ENCODE measurements around the gene GTF3C2.
"Not testable (repeated sequence)": the region's sequence is repeated elsewhere in the genome, so short reads cannot be mapped to it uniquely, and the experiment has no call there.

The GTF3C2 gene

GRCh38 chr2:27320958-27321543 is 35.5 kb downstream of the GTF3C2 start:
- no peak for DNase-seq (ENCODE audit: low read depth in 2 of 2)

- not testable (repeated sequence) for DNase-seq (ENCODE audit: low read depth in 2 of 2)
These were observed 36.7 kb downstream of the GTF3C2 start for GRCh38 chr2:27319839-27320238.

- DNase-seq (ENCODE audit: low read depth in 2 of 2), result no peak
These were observed 39.7 kb downstream of the GTF3C2 start for GRCh38 chr2:27316655-27317412.

DNA sequence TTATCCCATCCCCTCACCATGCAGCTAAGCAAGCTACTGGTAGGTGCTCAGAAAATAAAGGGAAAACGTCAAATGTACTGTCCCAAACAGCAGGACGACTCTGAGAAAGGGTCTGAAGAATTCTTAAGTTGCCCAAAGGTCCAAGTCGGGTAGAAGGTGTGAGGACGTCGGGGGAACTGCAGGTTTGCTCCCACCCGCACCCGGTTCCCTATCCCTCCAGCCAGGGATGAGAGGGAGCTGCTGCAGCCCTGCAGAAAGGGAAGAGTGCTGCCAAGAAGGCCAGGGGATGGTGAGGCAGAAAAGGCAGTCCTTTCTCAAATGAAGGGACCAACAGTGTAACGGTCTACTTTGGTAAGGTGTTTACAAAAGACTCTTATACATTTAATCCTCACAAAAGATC is 41.4 kb downstream of the GTF3C2 start:
- DNase-seq (ENCODE audit: low read depth in 2 of 2), result no peak

- DNase-seq (ENCODE audit: low read depth in 2 of 2), result no peak
These were observed 41.9 kb downstream of the GTF3C2 start for GRCh38 chr2:27314709-27315108.

DNA sequence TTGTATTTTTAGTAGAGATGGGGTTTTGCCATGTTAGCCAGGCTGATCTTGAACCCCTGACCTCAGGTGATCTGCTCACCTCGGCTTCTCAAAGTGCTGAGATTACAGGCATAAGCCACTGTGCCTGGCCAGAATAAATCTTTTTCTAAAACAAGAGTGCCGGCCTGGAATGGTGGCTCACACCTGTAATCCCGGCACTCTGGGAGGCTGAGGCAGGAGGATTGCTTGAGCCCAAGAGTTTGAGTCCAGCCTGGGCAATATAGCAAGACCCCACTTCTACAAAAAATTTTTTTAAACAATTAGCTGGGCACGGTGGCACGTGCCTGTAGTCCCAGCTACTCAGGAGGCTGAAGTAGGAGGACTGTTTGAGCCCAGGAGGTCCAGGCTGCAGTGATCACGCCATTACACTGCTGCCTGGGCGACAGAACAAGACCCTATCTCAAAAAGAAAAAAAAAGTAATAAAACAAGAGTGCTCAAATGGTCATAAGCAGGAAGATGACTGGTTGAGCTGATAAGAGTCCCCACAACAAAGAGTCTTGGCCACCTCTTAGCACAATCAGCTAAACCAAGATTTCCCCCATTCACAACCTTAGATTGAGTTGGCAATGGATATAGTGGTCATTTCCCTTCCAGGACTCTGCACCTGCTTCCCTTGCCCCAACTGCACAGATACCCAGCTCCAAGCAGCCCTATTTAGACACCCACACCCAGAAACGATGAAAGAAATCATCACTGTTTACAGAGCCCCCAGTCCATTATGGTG is 42.5 kb downstream of the GTF3C2 start:
- DNase-seq (ENCODE audit: low read depth in 2 of 2), result no peak

DNA sequence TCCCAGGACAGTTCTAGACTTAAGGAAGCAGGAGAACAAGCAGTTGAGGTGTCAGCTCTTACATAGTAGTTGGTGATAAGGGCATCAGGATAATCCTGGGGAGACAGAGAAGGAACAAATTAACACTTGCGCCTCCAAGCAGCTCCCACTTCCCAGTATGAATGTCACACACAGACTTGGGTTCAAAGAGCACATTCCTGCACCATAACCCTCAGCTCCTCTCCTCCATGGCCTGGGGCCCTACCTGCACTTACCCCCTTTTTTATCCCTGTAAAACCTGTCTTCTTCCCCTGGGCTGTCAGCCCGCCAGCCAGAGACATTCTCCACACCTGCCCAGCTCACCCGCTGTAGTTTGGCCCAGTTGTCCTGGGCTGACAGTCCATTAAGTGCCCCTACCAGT is 44.4 kb downstream of the GTF3C2 start:
- DNase-seq (ENCODE audit: low read depth in 2 of 2), result no peak

DNA sequence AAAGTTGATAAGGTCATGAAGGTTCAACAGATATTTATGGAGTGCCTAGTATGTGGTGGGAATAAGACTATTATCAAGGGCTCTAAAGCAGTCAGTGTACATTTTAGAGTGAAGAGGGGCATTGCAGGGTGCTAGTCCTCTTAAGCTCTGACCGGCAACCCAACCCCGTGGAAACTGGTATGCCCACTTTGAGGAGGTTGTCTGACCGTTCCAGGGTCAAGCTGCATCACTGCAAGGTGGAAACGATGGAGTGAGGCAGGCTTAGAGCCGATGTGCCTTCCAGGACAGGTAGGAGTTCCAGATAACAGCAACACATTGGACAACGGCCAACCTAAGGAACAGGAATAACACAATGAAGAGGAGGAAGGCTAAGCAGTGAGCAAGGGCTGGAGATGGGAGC is 46.9 kb downstream of the GTF3C2 start:
- no peak for DNase-seq (ENCODE audit: low read depth in 2 of 2)

DNA sequence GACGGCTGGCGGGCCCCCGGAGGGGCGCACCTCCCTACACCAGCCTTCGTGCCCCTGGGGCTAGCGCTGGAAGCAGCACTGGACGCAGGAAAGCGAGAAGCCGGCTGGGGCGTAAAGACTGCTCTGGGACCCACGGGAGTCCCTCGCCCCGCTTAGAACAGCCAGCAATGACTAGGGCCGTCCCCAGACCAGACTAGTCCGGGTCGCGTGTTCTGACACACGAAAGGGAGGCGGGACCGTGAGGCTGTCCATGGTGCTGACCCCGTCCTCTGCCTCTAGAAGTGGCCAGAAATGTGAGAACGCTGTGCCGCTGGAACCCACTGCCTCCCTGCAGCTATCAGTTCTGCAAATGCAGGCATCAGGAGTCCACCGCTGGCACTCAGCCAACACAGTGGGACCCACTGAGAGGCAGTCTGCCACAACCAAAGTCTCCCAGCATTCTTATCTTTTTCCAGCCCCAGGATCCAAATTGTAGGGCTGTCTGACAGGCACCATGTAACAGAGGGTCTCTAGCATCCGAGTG is 48.1 kb downstream of the GTF3C2 start, which contains the start of gene UCN:
Gene UCN, minus strand, starts transcription at position 87 of the 523 bp plus-strand sequence. CDS start 550 bp downstream, outside the sequence.
- no peak for DNase-seq (ENCODE audit: low read depth in 2 of 2)

DNA sequence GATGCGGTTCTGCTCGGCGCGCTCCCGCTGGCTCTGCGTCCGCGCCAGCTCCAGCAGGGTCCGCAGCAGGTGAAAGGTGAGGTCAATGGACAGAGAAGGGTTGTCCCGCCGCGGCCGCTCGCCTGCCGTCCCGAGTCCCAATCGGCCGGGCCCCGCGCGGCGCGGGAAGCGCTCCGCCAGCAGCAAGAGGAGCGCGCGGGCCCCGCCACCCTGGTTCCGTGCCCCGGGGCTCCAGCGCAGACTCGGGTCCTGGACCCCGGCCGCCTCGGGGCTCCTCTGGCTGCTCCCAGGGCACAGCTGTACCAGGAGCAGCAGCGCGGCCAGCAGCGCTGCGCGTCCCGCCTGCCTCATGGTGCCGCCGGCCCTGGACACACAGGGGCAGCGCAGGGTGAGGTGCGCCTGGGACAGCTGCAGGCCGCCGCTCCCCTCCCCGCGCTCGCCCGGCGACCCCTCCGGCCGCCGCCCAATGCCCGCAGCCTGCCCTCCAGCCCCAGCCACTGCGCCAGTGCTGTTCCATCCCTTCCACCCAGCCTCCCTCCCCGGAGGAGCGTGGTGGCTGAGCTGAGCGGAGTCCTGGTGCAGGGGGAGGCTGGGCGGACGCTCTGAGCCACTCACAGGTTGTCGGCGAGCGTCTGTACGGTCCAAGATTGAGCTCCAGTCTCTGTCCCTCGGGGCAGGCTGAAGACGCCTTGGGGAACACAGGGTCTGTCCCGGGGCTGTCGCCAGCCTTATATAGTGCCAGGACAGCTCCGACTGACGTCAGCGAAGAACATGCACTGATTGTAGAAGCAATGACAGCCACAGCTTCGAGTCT is 48.8 kb downstream of the GTF3C2 start:
- no peak for DNase-seq (ENCODE audit: low read depth in 2 of 2)

DNA sequence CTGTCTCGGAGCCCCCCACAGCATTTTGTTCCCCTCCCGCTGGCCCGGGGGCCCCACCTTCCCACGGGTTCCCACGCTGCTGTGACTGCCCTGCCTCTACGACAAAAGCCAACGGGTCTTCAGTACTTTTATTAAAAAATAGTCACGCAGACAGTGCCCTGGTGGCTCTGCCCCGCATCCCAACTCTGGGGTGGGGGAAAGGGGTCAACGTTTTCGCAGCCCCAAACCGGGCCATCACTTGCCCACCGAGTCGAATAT is 49.3 kb downstream of the GTF3C2 start:
- no peak for DNase-seq (ENCODE audit: low read depth in 2 of 2)

DNA sequence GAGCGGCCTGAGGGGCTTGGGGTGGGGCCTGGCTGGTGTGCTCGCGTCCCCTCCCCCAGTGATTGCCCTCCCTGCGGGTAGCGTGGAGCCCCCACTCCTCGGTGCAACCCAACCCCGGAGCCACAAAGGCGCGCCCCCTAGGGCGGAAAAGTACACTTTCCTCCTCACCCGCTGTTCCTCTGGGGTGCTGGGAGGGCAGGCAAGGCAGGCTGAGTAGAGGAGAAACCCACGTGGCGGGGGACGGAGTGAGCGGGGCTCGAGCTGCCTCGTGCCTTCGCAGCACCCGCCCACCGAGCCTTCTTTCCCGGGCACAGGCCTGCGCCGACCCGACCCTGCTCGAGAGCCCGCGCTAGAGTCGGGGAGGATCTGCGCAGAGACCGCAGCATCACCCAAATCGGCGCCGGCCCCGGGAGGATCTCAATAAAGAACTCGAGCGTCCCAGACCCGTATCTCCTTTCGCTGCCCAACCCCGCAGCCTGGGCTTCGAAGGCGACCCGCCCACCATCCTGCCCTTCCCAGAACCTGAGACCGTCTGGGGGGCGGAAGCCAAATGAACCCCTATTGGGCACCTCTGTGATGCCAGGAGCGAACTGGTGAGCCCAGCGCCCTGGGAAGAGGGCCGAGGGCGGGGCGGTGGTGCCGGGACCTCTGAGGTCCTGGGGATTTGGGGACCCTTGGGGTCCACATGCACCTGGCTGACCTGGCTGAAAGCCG is 49.8 kb downstream of the GTF3C2 start:
- no peak for DNase-seq (ENCODE audit: low read depth in 2 of 2)

DNA sequence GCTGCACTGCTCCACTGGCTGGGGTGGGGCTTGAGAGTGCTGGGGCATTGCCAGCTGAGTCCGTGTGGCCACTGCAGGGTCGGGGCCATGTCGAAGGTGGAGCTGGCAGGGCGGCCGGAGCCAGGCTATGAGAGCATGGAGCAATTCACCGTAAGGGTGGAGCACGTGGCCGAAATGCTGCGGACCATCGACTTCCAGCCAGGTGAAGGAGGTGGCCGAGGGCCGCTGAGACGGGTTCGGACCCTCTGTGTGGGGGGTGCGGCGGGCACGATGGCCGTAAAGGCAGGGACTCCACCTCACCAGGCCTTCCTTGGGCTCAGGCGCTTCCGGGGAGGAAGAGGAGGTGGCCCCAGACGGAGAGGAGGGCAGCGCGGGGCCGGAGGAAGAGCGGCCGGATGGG is 50.4 kb downstream of the GTF3C2 start:
- no peak for DNase-seq (ENCODE audit: low read depth in 2 of 2)

GRCh38 chr2:27305516-27305915 is 51.0 kb downstream of the GTF3C2 start:
- DNase-seq (ENCODE audit: low read depth in 2 of 2), result no peak

DNA sequence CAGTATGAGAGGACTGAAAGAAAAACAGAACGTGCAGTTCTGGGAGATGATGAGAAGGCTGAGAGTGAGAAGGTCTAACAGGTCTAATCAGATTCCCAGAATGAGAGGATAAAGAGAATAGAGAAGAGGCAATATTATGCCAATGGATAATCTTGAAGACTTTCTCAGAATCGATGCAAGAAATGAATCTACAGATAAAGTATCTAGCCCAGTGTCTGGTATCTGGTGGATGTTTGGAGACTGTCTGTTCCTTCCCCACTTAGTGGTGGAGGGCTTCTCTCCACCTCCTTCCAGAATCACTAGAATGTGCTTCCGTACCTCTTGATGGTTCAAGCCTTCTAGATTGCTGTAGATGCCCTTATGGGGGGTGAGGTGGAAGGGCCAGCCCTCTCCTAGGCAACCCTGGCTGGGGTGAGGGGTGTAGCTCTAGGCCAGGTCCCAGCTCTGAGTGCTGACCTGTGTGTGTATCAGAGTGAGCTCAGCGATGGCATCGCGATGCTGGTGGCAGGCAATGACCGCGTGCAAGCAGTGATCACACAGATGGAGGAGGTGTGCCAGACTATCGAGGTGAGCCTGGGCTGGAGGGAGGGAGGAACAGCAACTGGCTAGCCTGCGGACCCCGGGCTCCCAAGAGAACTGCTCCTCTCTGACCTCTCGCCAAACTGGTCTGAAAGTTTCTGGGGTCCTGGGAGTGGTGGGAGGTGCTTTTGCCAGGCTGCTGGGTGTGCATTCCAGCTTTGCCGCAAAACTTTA is 51.9 kb downstream of the GTF3C2 start:
- no peak for DNase-seq (ENCODE audit: low read depth in 2 of 2)

- DNase-seq (ENCODE audit: low read depth in 2 of 2), result no peak
These were observed 53.2 kb downstream of the GTF3C2 start for GRCh38 chr2:27303093-27304025.

GRCh38 chr2:27300606-27301005 is 56.0 kb downstream of the GTF3C2 start:
- DNase-seq (ENCODE audit: low read depth in 2 of 2), result not testable (repeated sequence)

DNA sequence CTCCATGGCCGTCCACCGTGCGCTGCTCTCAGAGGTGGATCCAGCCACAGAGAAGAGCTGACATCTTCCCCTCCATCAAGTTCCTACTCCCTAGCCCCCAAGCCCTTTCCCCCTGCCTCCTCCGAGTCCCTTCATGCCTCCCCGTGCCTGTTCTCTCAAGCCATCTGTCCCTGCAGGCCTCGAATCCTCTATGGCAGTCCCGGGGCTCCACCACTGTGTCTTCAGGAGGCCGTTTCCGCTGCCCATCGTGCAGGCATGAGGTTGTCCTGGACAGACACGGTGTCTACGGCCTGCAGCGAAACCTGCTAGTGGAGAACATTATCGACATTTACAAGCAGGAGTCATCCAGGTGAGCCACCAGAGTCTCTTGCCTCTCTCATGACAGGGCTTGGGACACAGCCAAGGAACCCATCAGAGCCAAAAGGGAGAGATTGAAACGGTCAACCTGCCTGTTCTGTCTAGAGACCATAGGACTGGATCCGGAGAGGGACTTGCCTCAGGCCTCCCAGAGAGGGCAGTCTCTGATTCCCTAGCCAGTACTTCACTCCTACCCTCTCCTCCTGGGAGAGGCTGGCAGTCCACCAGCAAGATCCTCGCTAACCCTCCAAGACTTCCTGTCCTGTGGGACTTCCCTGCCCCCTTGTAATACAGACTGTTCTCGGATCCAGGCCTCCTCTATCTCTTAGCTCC is 58.0 kb downstream of the GTF3C2 start:
- DNase-seq (ENCODE audit: low read depth in 2 of 2), result no peak

GRCh38 chr2:27297195-27297594 is 59.4 kb downstream of the GTF3C2 start:
- DNase-seq (ENCODE audit: low read depth in 2 of 2), result no peak

Measured in stimulated activated CD4-positive, alpha-beta T cell treated with anti-CD3 and anti-CD28 coated beads, Interleukin-4, amount 100 ng/mL, for 48 hours (primary cell).